Type B pancreatic cell (in vitro differentiated cells): ENCODE results near the gene CELA3B. TPM values are rescaled to one million over a fixed set of nuclear protein-coding genes. Genes with fewer than 3 reads are reported as not detected.
A peak's percentile ranks its signal among the peaks of the same experiment; 100 is the strongest.
"Not testable (repeated sequence)": the region's sequence is repeated elsewhere in the genome, so short reads cannot be mapped to it uniquely, and the experiment has no call there.

Experiments
- DNase-seq: peaks from one replicate; pipeline ENCODE4 v3.0.0; 2021; ENCODE audit warnings: mixed read lengths; ENCODE audit not compliant: unreplicated experiment; ENCODE audit errors: extremely low spot score
- H3K27ac Mint-ChIP-seq: 2 replicates; pipeline ENCODE4 v1.8.0; 2021; ENCODE audit warnings: mild to moderate bottlenecking, mixed read lengths
- H3K27me3 Mint-ChIP-seq: 2 replicates; pipeline ENCODE4 v1.8.0; 2021; ENCODE audit warnings: mixed read lengths
- H3K36me3 Mint-ChIP-seq: 2 replicates; pipeline ENCODE4 v1.8.0; 2021; ENCODE audit warnings: mixed read lengths
- H3K4me1 Mint-ChIP-seq: one replicate; pipeline ENCODE4 v1.8.0; 2021; ENCODE audit warnings: mixed read lengths; ENCODE audit not compliant: unreplicated experiment
- H3K4me3 Mint-ChIP-seq: 2 replicates; pipeline ENCODE4 v1.8.0; 2021; ENCODE audit warnings: mild to moderate bottlenecking, mixed read lengths
- H3K9me3 Mint-ChIP-seq: 2 replicates; pipeline ENCODE4 v1.8.0; 2021; ENCODE audit warnings: mixed read lengths
- total RNA-seq: library from RNA; stranded (reverse); gene quantifications from 2 replicates; pipeline ENCODE4 v1.2.1, GENCODE V29; 2021; ENCODE audit warnings: low replicate concordance

Gene CELA3B
- total RNA-seq, 1 donor from 2014 or later, result not detected

GRCh38 chr1:21975296-21975695 lies 1.5 kb upstream of the CELA3B start:
- not testable (repeated sequence) for H3K9me3 Mint-ChIP-seq, H3K36me3 Mint-ChIP-seq, H3K27me3 Mint-ChIP-seq, H3K4me3 Mint-ChIP-seq, DNase-seq
- H3K27ac Mint-ChIP-seq, result peak overlapping the region; percentile 26
- H3K4me1 Mint-ChIP-seq, result peaks cover 12% of the 10 kb centered on the region

GRCh38 chr1:21978209-21978608 lies 1.4 kb downstream of the CELA3B start:
- not testable (repeated sequence) for H3K27me3 Mint-ChIP-seq, H3K4me3 Mint-ChIP-seq, H3K27ac Mint-ChIP-seq, H3K4me1 Mint-ChIP-seq, H3K36me3 Mint-ChIP-seq, H3K9me3 Mint-ChIP-seq, DNase-seq

GRCh38 chr1:21980515-21981220 lies 3.8 kb downstream of the CELA3B start:
- not testable (repeated sequence) for H3K27me3 Mint-ChIP-seq, H3K4me1 Mint-ChIP-seq, DNase-seq, H3K4me3 Mint-ChIP-seq, H3K36me3 Mint-ChIP-seq, H3K27ac Mint-ChIP-seq, H3K9me3 Mint-ChIP-seq

DNA sequence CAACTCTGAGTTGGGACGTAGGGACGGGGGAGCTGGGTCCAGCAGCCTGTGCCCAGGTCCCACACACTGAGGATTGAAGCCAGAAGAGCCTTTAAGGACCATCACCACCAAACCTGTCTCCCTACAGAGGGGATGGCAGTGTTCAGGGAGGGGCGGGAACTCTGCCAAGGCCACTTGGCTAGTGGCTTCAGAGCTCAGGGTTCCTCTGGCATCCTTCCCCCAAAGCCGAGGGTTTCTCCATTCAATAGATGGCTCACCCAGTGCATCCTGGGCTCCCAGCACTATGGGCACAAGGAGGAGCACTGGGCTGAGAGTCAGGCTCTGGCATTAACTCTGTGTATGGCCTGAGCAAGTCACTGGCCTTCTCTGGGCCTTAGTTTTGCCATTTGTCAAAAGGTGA lies 4.4 kb downstream of the CELA3B start:
- not testable (repeated sequence) for H3K9me3 Mint-ChIP-seq, H3K27ac Mint-ChIP-seq, DNase-seq, H3K4me1 Mint-ChIP-seq, H3K36me3 Mint-ChIP-seq, H3K4me3 Mint-ChIP-seq, H3K27me3 Mint-ChIP-seq

DNA sequence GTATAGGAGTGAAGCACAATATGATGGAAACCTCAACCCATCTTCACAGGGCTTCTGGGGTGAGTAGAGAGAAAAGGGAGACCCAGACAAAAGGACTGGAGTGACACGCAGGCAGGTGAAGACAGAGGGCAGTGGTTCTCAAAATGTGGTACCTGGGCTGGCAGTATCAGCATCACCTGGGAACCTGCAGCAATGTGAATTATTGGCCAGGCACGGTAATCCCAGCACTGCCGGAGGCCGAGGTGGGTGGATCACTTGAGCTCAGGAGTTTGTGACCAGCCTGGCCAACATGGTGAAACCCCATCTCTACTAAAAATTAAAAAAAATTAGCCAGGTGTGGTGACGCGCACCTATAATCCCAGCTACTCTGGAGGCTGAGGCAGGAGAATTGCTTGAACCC lies 5.3 kb downstream of the CELA3B start:
- not testable (repeated sequence) for DNase-seq, H3K9me3 Mint-ChIP-seq, H3K36me3 Mint-ChIP-seq, H3K27ac Mint-ChIP-seq, H3K27me3 Mint-ChIP-seq, H3K4me1 Mint-ChIP-seq, H3K4me3 Mint-ChIP-seq

DNA sequence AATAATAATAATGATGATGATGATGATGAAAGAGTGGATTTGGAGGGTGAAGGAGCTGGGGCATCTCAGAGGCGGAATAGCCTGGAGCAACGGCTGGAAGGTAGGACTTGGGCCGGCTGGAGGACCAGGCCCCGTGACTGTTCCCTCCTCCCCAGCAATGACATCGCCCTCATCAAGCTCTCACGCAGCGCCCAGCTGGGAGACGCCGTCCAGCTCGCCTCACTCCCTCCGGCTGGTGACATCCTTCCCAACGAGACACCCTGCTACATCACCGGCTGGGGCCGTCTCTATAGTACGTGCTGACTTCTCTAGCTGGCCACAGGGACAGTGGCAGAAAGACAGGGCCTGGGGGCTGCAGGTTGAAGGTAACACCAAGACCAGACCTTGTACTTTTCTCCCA lies 6.7 kb downstream of the CELA3B start:
- not testable (repeated sequence) for H3K27me3 Mint-ChIP-seq, H3K4me3 Mint-ChIP-seq, H3K36me3 Mint-ChIP-seq, H3K9me3 Mint-ChIP-seq, H3K27ac Mint-ChIP-seq, DNase-seq, H3K4me1 Mint-ChIP-seq

GRCh38 chr1:21985893-21986292 lies 9.1 kb downstream of the CELA3B start:
- not testable (repeated sequence) for H3K9me3 Mint-ChIP-seq, H3K36me3 Mint-ChIP-seq, H3K4me3 Mint-ChIP-seq, H3K4me1 Mint-ChIP-seq, DNase-seq, H3K27me3 Mint-ChIP-seq, H3K27ac Mint-ChIP-seq

- H3K27ac Mint-ChIP-seq, DNase-seq, H3K36me3 Mint-ChIP-seq: not testable (repeated sequence)
These were observed 9.6 kb downstream of the CELA3B start for GRCh38 chr1:21986386-21986785.

DNA sequence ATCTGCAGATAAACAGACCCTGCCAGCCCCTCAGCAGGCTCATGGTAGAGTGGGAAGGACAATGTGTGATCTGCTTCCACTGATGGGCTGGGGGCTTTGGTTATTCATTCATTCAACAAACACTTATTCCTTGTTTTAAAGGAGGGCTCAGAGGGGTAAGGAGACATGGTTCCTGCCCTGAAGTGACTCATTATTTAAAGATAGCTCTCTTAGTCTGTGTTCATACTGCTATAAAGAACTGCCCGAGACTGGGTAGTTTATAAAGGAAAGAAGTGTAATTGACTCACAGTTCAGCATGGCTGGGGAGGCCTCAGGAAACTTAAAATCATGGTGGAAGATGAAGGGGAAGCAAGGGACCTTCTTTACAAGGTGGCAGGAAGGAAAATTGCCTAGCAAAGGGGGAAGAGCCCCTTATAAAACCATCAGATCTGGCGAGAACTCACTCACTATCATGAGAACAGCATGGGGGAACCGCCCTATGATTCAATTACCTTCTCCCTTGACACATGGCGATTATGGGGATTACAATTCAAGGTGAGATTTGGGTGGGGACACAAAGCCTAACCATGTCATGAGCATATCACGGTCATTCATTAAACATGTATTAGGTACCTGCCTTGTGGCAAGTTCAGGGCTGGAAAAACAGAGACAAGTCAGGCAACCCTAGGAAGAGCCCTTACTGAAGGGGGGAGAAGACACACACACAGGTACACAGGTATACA lies 13.0 kb downstream of the CELA3B start:
- not testable (repeated sequence) for DNase-seq, H3K27me3 Mint-ChIP-seq, H3K9me3 Mint-ChIP-seq, H3K36me3 Mint-ChIP-seq, H3K27ac Mint-ChIP-seq, H3K4me1 Mint-ChIP-seq, H3K4me3 Mint-ChIP-seq

More at GRCh38 chr1:21986386-21986785, 9.6 kb downstream of the CELA3B start:
- not testable (repeated sequence) for H3K9me3 Mint-ChIP-seq, H3K4me3 Mint-ChIP-seq, H3K4me1 Mint-ChIP-seq, H3K27me3 Mint-ChIP-seq

DNA sequence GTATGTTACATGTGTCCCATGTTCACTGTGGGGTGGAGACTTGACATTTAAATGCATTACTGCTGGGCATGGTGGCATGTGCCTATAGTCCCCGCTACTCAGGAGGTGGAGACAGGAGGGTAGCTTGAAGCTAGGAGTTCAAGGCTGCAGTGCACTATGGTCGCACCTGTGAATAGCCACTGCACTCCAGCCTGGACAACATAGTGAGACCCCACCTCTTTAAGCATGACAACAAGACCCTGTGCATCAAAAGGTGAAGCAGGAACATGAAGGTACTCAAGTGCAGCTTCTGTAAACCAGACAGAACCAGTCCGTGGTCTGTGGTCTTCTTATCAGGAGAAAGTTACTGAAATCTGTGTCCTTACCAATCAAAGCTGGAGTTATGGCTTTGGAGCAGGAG lies 15.4 kb downstream of the CELA3B start:
- not testable (repeated sequence) for H3K4me3 Mint-ChIP-seq, H3K36me3 Mint-ChIP-seq, H3K9me3 Mint-ChIP-seq, DNase-seq, H3K27me3 Mint-ChIP-seq, H3K4me1 Mint-ChIP-seq, H3K27ac Mint-ChIP-seq

DNA sequence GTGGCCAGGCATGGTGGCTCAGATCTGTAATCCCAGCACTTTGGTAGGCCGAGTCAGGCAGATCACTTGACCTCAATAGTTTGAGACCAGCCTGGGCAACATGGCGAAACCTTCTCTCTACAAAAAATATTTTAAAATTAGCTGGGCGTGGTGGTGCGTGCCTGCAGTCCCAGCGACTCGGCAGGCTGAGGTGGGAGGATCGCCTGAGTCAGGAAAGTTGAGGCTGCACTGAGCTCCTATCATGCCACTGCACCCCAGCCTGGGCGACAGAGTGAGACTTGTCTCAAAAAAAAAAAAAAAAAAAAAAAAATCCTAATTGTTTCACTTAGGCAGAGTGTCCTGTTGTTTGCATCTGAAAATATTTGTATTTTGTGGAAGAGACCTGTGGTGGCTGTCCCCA lies 17.9 kb downstream of the CELA3B start:
- not testable (repeated sequence) for H3K4me1 Mint-ChIP-seq, H3K9me3 Mint-ChIP-seq, DNase-seq, H3K4me3 Mint-ChIP-seq, H3K36me3 Mint-ChIP-seq, H3K27me3 Mint-ChIP-seq, H3K27ac Mint-ChIP-seq

DNA sequence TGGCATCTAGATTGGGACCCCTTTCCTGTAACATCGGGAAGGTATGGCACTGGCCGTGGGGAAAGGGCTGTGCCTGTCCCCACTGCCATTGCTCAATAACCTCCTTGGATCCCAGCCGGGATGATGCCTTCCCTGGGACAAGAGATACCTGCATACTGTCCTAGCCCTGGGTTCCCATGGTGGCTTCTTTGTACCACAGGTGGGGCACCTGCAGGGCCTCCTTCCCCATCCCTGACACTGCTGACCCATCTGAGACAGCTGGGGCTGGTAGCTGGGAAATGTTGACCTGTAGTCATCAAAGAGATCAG lies 19.8 kb downstream of the CELA3B start:
- not testable (repeated sequence) for H3K4me1 Mint-ChIP-seq, H3K36me3 Mint-ChIP-seq, H3K4me3 Mint-ChIP-seq

GRCh38 chr1:21997891-21998623 lies 21.2 kb downstream of the CELA3B start:
- H3K27ac Mint-ChIP-seq, result peak overlapping the region; percentile 55
- not testable (repeated sequence) for H3K4me3 Mint-ChIP-seq, H3K9me3 Mint-ChIP-seq, H3K36me3 Mint-ChIP-seq, H3K27me3 Mint-ChIP-seq, H3K4me1 Mint-ChIP-seq, DNase-seq

More for the DNA sequence above, 19.8 kb downstream of the CELA3B start:
- not testable (repeated sequence) for H3K9me3 Mint-ChIP-seq, H3K27me3 Mint-ChIP-seq, DNase-seq
- peak overlapping the region; percentile 32 for H3K27ac Mint-ChIP-seq

DNA sequence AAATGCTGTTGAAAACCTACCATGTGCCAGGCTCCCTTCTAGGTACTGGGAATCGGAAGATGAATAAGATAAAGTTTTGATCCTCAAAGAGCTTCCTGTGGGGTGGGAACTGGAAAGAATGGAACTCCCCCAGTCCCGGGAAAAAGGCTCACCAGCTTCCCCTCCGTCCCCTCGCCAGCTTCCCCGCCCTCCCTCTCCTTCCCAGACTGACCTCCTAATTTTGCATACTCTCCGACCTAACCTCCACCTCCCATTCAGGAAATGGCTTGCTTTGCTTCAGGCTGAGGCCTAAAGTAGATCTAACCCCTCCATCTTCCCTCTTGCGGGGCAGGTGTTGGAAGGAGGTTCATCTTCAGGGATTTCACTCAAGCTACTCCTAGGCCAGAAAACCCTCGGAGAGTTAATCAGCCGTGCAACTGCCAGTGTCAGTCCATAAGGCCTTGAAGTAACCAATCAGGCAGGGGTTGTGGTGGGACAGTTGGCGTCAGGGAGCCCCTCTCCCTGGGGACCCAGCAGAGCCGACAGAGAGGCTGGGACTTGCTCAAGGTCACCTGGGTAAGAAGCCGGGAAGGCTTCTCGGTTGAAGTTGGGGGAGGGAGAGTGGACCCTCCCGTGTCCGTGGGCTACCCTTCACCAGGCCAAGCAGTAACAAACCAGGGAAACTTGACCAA lies 21.9 kb downstream of the CELA3B start:
- not testable (repeated sequence) for H3K4me1 Mint-ChIP-seq, DNase-seq, H3K36me3 Mint-ChIP-seq, H3K9me3 Mint-ChIP-seq, H3K27me3 Mint-ChIP-seq, H3K4me3 Mint-ChIP-seq
- H3K27ac Mint-ChIP-seq, result peak overlapping the region; percentile 39
